Smooth muscle cell (in vitro differentiated cells): ENCODE measurements around the gene KLC1. TPM values are rescaled to one million over a fixed set of nuclear protein-coding genes. Genes with fewer than 3 reads are reported as not detected.
"Not testable (repeated sequence)": the region's sequence is repeated elsewhere in the genome, so short reads cannot be mapped to it uniquely, and the experiment has no call there.

ENCODE experiments used
- DNase-seq: peaks from one replicate; lab custom pipeline; 2025; ENCODE audit not compliant: unreplicated experiment; lab: John Stamatoyannopoulos, UW
- H2AFZ ChIP-seq: fragments of 200-600 bp; sonication (generic); 2 replicates; pipeline ENCODE4 v1.6.0; 2016; ENCODE audit warnings: antibody characterized with exemption, low read depth, mild to moderate bottlenecking
- H3F3A ChIP-seq: fragments of 200-600 bp; sonication (generic); 2 replicates; pipeline ENCODE4 v1.6.0; 2017; ENCODE audit warnings: antibody characterized with exemption, low read depth
- H3K27ac ChIP-seq: fragments of 200-600 bp; sonication (generic); 2 replicates; pipeline ENCODE4 v1.5.1; 2016; ENCODE audit warnings: low read depth, mild to moderate bottlenecking
- H3K27me3 ChIP-seq: fragments of 200-600 bp; sonication (generic); 2 replicates; pipeline ENCODE4 v1.6.1; 2016; ENCODE audit warnings: low read depth, mild to moderate bottlenecking
- H3K36me3 ChIP-seq: fragments of 200-600 bp; sonication (generic); 2 replicates; pipeline ENCODE4 v1.5.1; 2016; ENCODE audit warnings: low read depth
- H3K4me1 ChIP-seq: fragments of 200-600 bp; sonication (generic); 2 replicates; pipeline ENCODE4 v1.5.1; 2016; ENCODE audit warnings: low read depth
- H3K4me2 ChIP-seq: fragments of 200-600 bp; sonication (generic); 2 replicates; pipeline ENCODE4 v1.6.0; 2016; ENCODE audit warnings: mild to moderate bottlenecking
- H3K4me3 ChIP-seq: fragments of 200-600 bp; sonication (generic); 2 replicates; pipeline ENCODE4 v1.5.1; 2016; ENCODE audit warnings: mild to moderate bottlenecking
- H3K79me2 ChIP-seq: fragments of 200-600 bp; sonication (generic); 2 replicates; pipeline ENCODE4 v1.6.0; 2016; ENCODE audit warnings: low read depth, mild to moderate bottlenecking
- H3K9ac ChIP-seq: fragments of 200-600 bp; sonication (generic); 2 replicates; pipeline ENCODE4 v1.6.0; 2016; ENCODE audit warnings: low read depth
- H3K9me3 ChIP-seq: fragments of 200-600 bp; sonication (generic); replicated peaks from 2 replicates; pipeline ENCODE4 v1.5.1; 2016; ENCODE audit warnings: low read depth
- H4K20me1 ChIP-seq: fragments of 200-600 bp; sonication (generic); 2 replicates; pipeline ENCODE4 v1.6.0; 2016; ENCODE audit warnings: low read depth
- CTCF ChIP-seq: fragments of 200-600 bp; sonication (generic); IDR thresholded peaks from 2 replicates; pipeline ENCODE4 v1.5.1; 2017; ENCODE audit warnings: borderline replicate concordance, mild to moderate bottlenecking, antibody characterized with exemption; ENCODE audit not compliant: insufficient read depth, poor library complexity, severe bottlenecking
- WGBS: methylation state at CpG from one replicate; pipeline ENCODE4 v1.1.7; 2016; ENCODE audit warnings: low lambda C conversion rate; 5-methylcytosine and 5-hydroxymethylcytosine counted together
- polyA plus RNA-seq: library from polyadenylated mRNA; unstranded; fragments of >200 nt; fragmentation: Nextera tagmentation; extraction: Ambion mirVana; gene quantifications from 2 replicates; pipeline ENCODE4 v1.2.1, GENCODE V29; 2016
- total RNA-seq: library from RNA; depleted of rRNA; stranded (reverse); fragments of >200 nt; gene quantifications from 2 replicates; pipeline ENCODE4 v1.2.3, GENCODE V29; 2014

KLC1 gene
- total and polyA plus RNA-seq, 2 experiments from 2014 or later, result 167 to 224 TPM

GRCh38 chr14:103607822-103608221, 21.2 kb upstream of the KLC1 start:
- no peaks in the 10 kb centered on the region for H3K27me3 ChIP-seq
- no peaks in the 10 kb centered on the region for H3K36me3 ChIP-seq
- no peak overlapping the region for H3K4me3 ChIP-seq
- 81% methylated on average over 15 of the region's 15 CpGs for WGBS
- H3K4me1 ChIP-seq, result no peaks in the 10 kb centered on the region
- H3K9me3 ChIP-seq, result no peaks in the 10 kb centered on the region
- H3K9ac ChIP-seq, result no peak overlapping the region
- H3K4me2 ChIP-seq, result no peak overlapping the region
- DNase-seq, result no peak
- no peaks in the 10 kb centered on the region for H4K20me1 ChIP-seq
- H3F3A ChIP-seq, result no peaks in the 10 kb centered on the region
- H3K27ac ChIP-seq, result no peak overlapping the region
- TF ChIP-seq CTCF, result no peak
- H3K79me2 ChIP-seq, result no peaks in the 10 kb centered on the region
- no peak overlapping the region for H2AFZ ChIP-seq

GRCh38 chr14:103609081-103609480, 19.9 kb upstream of the KLC1 start:
- H2AFZ ChIP-seq, H3K9ac ChIP-seq, DNase-seq, H3F3A ChIP-seq, H3K4me3 ChIP-seq, H3K4me2 ChIP-seq, H3K36me3 ChIP-seq, H3K27me3 ChIP-seq, H3K79me2 ChIP-seq, H3K4me1 ChIP-seq, H4K20me1 ChIP-seq, H3K9me3 ChIP-seq, H3K27ac ChIP-seq: not testable (repeated sequence)
- 94% methylated on average over 4 of the region's 4 CpGs for WGBS

GRCh38 chr14:103611215-103611614, 17.8 kb upstream of the KLC1 start:
- H3K4me1 ChIP-seq, result no peaks in the 10 kb centered on the region
- no peak for DNase-seq
- H3K27ac ChIP-seq, result no peak overlapping the region
- H4K20me1 ChIP-seq, result no peaks in the 10 kb centered on the region
- H3K4me3 ChIP-seq, result no peak overlapping the region
- H3K9me3 ChIP-seq, result no peaks in the 10 kb centered on the region
- WGBS, result 92% methylated on average over 2 of the region's 2 CpGs
- no peak overlapping the region for H3K9ac ChIP-seq
- H3K27me3 ChIP-seq, result no peaks in the 10 kb centered on the region
- no peak overlapping the region for H2AFZ ChIP-seq
- no peaks in the 10 kb centered on the region for H3K36me3 ChIP-seq
- no peak overlapping the region for H3K4me2 ChIP-seq
- no peak for TF ChIP-seq CTCF
- H3F3A ChIP-seq, result no peaks in the 10 kb centered on the region
- H3K79me2 ChIP-seq, result no peaks in the 10 kb centered on the region

- H3F3A ChIP-seq, result no peaks in the 10 kb centered on the region
- no peaks in the 10 kb centered on the region for H3K9me3 ChIP-seq
- H3K27ac ChIP-seq, result no peak overlapping the region
- no peaks in the 10 kb centered on the region for H3K27me3 ChIP-seq
- no peak overlapping the region for H3K4me2 ChIP-seq
- H3K4me1 ChIP-seq, result no peaks in the 10 kb centered on the region
- no peaks in the 10 kb centered on the region for H4K20me1 ChIP-seq
- no peak for DNase-seq
- H3K4me3 ChIP-seq, result no peak overlapping the region
- no peaks in the 10 kb centered on the region for H3K36me3 ChIP-seq
- H3K79me2 ChIP-seq, result no peaks in the 10 kb centered on the region
- WGBS, result 95% methylated on average over 4 of the region's 4 CpGs
- H3K9ac ChIP-seq, result no peak overlapping the region
- no peak for TF ChIP-seq CTCF
- H2AFZ ChIP-seq, result no peak overlapping the region
These were observed 15.5 kb upstream of the KLC1 start for GRCh38 chr14:103613517-103613916.
